ENCODE measurements around the gene PTPRE. TPM values are rescaled to one million over a fixed set of nuclear protein-coding genes. Genes with fewer than 3 reads are reported as not detected.
A peak's percentile ranks its signal among the peaks of the same experiment; 100 is the strongest.

PTPRE gene
- total RNA-seq, 1 experiment from 2014 or later: 0.69 TPM

DNA sequence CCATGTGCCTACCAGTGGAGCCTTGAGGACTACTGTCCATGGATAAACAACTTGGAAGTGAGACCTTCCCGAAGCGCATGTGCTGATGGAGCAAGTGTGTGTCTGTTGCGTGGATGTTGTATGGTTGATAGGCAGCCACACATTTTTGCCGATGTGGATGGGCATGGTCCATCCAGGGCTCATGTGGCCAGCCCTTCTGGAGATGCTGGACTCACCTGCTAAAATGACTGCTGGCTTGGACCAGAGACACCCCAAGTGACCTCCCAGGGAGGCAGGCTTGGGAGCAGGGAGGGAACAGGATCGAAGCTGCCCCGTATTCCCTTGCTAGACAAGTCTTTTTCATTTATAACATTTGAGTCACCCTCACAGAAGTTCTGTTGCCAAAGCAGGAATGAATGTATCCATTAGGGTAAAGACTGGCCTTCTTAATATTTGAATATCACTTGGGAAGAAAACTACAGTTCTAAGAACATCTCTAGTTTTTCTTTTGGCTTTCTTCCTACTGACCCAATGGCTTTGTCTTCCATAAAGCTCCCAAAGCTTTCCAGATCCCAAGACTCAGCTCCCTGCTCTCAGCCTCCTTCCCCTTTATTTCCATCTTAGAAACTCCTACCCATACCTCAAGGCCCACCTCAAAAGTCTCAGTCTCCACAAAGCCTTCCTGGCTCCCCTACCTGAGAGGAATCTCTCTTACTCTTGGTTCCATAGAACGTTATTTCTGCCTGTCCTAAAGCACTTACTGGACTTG is 3.0 kb downstream of the PTPRE start:
- Histone ChIP-seq H3K27me3 (ENCODE audit: control insufficient read depth, insufficient read depth, low read length) (peaks cover 21% of the 10 kb centered on the region), H3K4me3 (ENCODE audit: insufficient read depth, low read depth, low read length) (no peak overlapping the region), H3K36me3 (replicated peaks; ENCODE audit: control insufficient read depth, insufficient read depth, low read length) (no peaks in the 10 kb centered on the region)
- no peak for DNase-seq

DNA sequence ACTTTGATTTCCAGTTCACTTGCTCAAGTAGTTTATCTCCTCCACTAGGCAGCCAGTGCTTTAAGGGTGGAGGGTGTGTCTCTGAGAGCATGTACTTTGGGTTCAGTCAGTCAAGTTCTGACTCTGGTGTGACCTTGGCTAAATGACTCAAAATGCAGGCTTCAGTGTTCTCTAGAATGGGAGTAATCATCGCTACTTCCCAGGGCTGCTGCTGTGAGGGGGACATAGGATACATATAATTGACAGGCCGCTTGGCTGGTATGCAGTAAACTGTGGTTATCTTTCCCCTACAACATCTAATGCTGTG is 3.5 kb downstream of the PTPRE start:
- no peaks in the 10 kb centered on the region for H3K36me3 ChIP-seq (replicated peaks; ENCODE audit: control insufficient read depth, insufficient read depth, low read length)
- H3K4me3 ChIP-seq (ENCODE audit: insufficient read depth, low read depth, low read length): no peak overlapping the region
- DNase-seq: no peak
- H3K27me3 ChIP-seq (ENCODE audit: control insufficient read depth, insufficient read depth, low read length): peaks cover 21% of the 10 kb centered on the region

DNA sequence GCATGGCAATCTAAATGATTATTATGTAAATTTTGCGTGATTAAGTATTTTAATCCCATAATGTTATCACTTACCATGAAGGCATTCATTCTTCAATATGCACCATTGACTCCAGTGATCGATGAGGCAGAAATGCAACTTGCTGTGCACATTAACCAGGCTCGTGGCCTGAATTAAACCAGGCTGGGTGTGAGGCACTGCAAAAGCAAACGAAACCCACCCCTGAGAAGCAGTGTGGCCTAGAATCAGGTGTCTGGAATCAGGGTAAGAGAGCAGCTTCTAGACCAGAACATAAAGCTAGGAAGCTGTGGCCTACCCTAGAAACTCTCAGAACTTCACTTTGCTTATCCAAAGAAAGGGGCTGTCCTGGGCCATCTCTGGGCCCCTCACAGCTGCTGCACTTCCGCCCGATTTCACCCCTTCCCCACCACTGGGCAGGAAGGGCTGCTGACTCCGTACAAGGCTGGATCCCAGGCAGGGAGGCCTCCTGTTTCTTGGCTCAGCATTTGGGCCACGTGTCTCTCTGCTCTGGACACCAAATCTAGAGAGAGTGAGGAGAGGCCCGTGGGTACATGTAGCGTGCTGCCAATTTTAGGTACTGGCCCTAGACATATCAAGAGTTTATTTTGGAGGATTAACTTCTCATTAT is 4.4 kb downstream of the PTPRE start:
- DNase-seq: no peak
- no peaks in the 10 kb centered on the region for H3K36me3 ChIP-seq (replicated peaks; ENCODE audit: control insufficient read depth, insufficient read depth, low read length)
- peaks cover 20% of the 10 kb centered on the region for H3K27me3 ChIP-seq (ENCODE audit: control insufficient read depth, insufficient read depth, low read length)
- no peak overlapping the region for H3K4me3 ChIP-seq (ENCODE audit: insufficient read depth, low read depth, low read length)

DNA sequence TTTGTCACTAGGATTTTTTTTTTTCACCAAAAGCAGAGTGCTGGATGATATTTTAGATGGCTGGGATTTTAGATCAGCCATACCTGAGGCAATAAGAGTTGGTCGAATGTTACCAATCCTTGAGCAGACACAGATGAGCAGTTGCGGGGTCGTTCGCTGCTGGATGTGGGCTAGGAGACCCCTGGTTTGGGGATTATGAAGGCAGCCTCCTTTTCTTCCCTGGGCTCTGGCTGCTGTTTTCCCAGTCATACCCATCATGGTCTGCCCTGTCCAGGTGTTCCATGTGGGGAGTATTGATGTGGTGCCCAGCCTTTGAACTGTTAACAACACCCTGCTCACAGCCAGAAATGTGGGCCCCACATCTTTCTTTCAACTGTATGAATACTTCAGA is 5.0 kb downstream of the PTPRE start:
- Histone ChIP-seq H3K4me3 (ENCODE audit: insufficient read depth, low read depth, low read length) (no peak overlapping the region), H3K36me3 (replicated peaks; ENCODE audit: control insufficient read depth, insufficient read depth, low read length) (no peaks in the 10 kb centered on the region), H3K27me3 (ENCODE audit: control insufficient read depth, insufficient read depth, low read length) (peaks cover 18% of the 10 kb centered on the region)
- no peak for DNase-seq

DNA sequence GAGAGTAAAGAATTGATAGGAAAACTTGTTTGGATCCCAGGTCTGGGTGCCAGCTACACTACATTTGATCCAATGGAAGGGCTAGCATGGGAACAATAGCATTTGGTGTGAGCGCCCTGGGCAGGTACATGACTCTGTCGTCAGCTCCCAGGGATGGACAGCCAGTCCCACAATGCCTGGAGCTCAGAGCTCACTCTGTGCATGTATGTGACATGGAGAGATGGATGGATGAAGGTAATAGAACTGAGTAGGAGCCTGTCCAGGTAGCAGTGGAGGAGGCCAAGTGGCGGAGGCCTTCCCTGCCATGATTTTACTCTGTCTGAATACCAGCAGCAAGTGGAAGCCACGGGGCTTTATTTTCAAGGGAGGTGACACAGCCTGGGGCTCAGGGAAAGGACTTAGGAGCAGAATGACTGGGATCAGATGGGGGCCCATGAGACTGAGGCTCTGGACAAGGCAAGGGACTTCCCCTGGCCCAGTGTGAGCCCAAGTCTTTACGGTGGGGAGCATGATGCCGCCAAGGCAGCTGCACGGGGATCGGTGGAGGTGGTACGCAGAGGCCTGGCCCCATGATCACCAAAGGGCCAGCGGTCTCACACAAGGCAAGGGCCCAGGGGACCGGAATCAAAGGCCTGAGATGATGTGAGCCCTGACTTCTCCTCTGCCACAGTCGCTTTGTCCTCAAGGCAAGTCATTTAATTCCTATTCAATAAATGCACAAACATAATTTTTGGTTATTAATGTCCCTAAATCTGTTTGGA is 5.9 kb downstream of the PTPRE start:
- H3K4me3 ChIP-seq (ENCODE audit: insufficient read depth, low read depth, low read length): no peak overlapping the region
- H3K27me3 ChIP-seq (ENCODE audit: control insufficient read depth, insufficient read depth, low read length): peaks cover 9% of the 10 kb centered on the region
- no peak for DNase-seq
- no peaks in the 10 kb centered on the region for H3K36me3 ChIP-seq (replicated peaks; ENCODE audit: control insufficient read depth, insufficient read depth, low read length)

DNA sequence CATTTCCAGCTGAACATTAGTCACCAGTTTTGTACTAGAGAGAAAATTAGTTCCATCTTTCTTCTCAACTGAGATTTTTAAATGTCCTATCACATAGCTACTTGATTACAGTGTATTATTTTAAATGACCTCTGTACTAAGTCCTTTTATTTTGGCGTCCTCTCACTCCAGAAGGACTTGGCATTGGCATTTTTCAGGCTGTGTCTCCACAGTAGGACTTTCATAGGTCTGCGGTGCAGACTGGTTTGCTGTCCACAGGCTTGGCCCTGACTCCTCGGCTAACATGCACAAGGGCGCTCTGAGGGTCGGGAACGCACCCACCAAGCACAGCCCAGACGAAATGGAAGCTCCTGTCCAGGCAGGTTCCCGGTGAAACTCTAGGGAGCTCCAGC is 6.5 kb downstream of the PTPRE start:
- H3K27me3 ChIP-seq (ENCODE audit: control insufficient read depth, insufficient read depth, low read length): peaks cover 4% of the 10 kb centered on the region
- H3K4me3 ChIP-seq (ENCODE audit: insufficient read depth, low read depth, low read length): no peak overlapping the region
- H3K36me3 ChIP-seq (replicated peaks; ENCODE audit: control insufficient read depth, insufficient read depth, low read length): no peaks in the 10 kb centered on the region
- DNase-seq: no peak

DNA sequence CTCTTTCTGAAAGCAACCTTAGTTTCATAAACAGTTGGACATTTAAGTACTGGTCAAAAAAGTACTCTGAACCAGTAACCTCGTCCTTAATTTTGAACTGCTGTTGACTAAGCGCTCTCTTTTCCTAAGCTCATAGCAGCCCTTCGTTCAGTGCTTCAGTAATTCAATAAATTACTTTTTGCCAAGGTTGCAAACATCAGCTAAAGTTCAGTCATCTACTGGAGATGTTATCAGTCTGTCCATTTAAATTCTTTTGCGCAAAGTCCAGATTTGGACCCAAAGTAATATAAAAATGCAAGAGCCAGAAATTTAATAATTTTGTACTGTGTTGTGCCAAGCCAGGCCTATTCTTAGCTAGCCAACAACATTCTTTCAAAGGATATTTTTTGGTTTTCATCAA is 8.4 kb downstream of the PTPRE start:
- DNase-seq: no peak
- Histone ChIP-seq H3K27me3 (ENCODE audit: control insufficient read depth, insufficient read depth, low read length) (no peaks in the 10 kb centered on the region), H3K4me3 (ENCODE audit: insufficient read depth, low read depth, low read length) (no peak overlapping the region), H3K36me3 (replicated peaks; ENCODE audit: control insufficient read depth, insufficient read depth, low read length) (no peaks in the 10 kb centered on the region)

DNA sequence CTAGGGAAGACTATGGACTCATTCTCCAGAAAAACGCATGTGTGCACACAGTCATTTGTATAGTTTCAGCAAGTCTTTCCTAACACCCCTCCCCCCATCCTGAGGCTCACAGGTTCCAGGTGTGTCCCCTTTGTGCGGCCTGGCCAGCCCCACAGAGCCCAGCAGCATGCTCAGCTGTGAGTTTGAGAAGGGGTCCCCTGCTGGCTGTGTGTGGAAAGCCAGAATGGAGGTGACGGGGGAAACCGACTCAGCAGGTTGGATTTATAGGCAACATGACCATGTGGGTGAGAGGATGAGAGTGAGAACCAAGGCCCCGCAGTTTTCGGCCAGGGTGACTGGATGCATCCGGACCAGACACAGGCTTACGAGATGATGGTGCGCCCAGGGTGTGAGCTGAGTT is 9.9 kb downstream of the PTPRE start:
- Histone ChIP-seq H3K36me3 (replicated peaks; ENCODE audit: control insufficient read depth, insufficient read depth, low read length) (no peaks in the 10 kb centered on the region), H3K4me3 (ENCODE audit: insufficient read depth, low read depth, low read length) (no peak overlapping the region), H3K27me3 (ENCODE audit: control insufficient read depth, insufficient read depth, low read length) (no peaks in the 10 kb centered on the region)
- peak; percentile 55 for DNase-seq

DNA sequence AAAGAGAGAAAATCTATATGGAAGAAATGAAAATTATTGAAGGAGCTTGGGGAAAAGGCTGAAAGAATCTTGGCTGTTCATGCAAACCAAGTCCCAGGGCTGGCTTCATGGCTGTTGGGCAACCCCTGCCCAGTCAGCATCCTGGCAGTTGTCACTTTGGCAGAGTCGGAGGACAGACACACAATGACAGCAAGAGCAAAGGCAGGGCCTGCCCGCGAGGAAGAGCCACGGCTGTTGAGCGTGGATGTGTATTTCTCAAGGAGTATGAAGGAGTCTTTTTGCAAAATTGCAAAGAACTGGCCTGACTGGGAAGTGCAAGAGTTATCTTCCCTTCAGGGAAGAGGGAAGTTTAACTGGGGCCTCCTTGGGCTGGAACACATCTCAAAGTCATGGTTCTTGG is 11.7 kb downstream of the PTPRE start:
- H3K4me3 ChIP-seq (ENCODE audit: insufficient read depth, low read depth, low read length): no peak overlapping the region
- no peaks in the 10 kb centered on the region for H3K27me3 ChIP-seq (ENCODE audit: control insufficient read depth, insufficient read depth, low read length)
- H3K36me3 ChIP-seq (replicated peaks; ENCODE audit: control insufficient read depth, insufficient read depth, low read length): no peaks in the 10 kb centered on the region
- no peak for DNase-seq

DNA sequence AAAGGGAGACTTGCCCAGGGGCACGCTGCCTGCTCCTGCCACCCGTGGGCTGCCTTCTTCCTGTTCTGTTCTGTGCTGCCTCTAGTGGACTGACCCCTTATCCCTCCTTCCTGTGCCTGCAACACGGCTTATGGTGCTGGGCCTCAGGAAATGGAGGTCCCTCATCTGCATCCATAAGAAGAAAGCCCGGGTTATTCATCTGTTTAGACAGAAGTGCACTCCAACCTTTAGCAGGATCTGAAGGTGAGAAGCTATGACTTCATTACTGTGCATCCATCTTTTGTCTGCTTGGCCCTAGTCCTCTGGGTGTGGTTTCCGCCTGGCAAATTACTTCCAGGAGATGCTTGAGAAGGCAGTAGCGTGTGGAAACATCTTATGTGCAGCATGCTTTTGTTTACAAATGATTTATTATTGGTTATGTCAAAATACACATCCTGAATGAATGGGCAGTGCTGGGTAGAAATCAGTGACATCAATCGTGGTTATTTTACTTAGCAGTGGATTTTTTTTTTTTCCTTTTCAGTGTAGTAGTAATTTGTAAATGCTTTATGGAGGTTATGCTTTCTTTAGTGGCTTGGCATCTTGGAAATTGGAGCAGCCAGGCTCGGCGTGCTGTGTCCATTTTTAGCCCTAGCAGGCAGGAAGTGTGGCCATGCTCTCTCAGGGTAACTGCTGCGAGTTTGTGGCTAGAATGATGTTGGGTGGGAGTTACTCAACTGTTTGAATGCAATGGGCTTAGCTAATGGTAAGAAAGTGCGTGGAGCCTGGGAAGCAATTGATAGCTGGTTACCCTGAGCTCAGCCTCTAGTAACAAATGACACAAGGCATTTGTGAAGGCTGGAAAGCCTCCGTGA is 12.7 kb downstream of the PTPRE start:
- Histone ChIP-seq H3K36me3 (replicated peaks; ENCODE audit: control insufficient read depth, insufficient read depth, low read length) (no peaks in the 10 kb centered on the region), H3K4me3 (ENCODE audit: insufficient read depth, low read depth, low read length) (no peak overlapping the region), H3K27me3 (ENCODE audit: control insufficient read depth, insufficient read depth, low read length) (no peaks in the 10 kb centered on the region)
- peak; percentile 73 for DNase-seq

DNA sequence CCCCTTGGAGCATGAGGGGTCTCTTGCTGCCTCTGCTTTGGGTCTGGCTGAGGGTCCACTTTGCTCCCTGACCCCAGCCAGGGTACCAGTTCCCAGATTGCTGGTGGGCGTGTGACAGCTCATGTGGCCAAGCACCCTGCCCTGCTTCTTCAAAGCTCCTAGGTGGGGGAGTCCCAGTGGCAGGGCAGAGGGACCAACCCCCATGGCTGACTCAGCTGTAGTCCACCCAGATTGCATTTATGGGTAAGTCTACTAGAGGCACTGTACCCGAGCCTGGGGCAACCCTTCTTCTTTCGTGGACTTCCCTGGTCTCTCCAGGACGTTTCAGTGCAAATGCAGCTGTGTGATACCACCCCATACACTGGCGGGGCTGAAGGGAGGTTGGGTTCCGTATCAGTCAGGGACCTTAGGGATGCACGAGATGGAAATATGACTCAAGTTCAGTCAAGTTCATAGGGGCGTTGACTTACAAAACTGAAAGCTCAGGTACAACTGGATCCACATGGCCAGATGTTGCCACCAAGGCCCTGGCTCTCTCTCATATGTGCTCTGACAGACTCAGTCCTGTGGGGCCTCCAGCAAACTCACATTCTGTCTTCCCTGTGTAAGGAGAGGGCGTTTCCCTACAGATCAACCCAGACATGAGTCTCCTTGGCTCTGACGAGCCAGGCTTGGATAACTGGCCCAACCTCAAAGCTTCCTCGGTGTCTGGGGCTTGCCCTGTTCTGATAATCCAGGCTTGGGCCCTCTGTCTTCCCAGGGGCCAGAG is 13.6 kb downstream of the PTPRE start:
- DNase-seq: no peak
- Histone ChIP-seq H3K27me3 (ENCODE audit: control insufficient read depth, insufficient read depth, low read length) (no peaks in the 10 kb centered on the region), H3K4me3 (ENCODE audit: insufficient read depth, low read depth, low read length) (no peak overlapping the region), H3K36me3 (replicated peaks; ENCODE audit: control insufficient read depth, insufficient read depth, low read length) (no peaks in the 10 kb centered on the region)

DNA sequence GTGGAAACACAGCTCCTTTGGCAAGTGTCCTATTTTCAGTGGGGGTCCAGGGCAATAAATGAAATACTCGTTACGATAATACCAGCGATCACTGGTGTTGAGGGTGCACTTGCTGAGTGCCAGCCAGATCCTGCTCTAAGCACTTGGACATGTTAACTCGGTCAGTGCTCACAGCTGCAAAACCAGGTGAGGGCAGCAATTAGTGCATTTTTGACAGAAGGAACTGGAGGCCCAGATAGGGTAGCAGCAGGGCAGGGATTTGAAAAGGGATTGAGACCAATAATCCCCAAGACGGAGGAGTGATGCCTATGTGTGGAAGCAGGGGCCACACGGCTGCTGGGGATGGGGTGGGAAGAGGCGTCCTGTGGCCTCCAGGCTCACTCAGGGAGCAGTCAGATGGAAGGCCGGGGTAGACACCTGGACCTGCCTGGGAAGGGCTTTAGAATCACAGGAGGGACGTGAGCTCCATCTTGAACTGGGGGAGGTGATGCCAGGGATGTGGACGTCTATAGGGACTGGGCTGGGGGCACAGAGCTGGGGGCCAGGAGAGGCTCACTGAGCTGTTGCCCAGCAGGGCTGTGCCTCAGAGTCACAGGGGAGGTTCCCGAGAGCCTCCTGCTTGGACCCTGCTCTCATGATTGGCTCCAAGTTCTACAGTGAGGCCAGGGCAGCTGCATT is 14.3 kb downstream of the PTPRE start:
- no peaks in the 10 kb centered on the region for H3K27me3 ChIP-seq (ENCODE audit: control insufficient read depth, insufficient read depth, low read length)
- H3K4me3 ChIP-seq (ENCODE audit: insufficient read depth, low read depth, low read length): no peak overlapping the region
- no peak for DNase-seq
- H3K36me3 ChIP-seq (replicated peaks; ENCODE audit: control insufficient read depth, insufficient read depth, low read length): no peaks in the 10 kb centered on the region

DNA sequence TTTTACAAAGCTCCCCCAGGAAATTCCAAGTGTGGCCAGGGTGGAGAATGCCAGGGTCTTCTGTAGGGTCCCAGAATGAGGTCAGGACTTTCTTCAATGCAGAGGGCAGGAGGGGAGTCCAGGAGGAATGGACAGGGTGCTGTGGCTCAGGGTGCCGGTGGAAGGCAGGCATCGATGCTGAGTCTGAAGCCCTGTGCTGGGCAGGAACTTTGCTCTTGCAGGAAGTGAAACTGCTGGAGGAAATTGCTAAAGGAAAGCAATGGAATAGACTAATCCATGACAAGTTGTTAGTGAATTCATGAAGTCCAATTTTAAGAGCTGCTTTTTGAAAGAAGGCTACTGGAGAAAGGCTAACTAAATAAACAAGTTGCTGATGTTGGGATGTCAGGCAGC is 14.8 kb downstream of the PTPRE start:
- Histone ChIP-seq H3K4me3 (ENCODE audit: insufficient read depth, low read depth, low read length) (no peak overlapping the region), H3K27me3 (ENCODE audit: control insufficient read depth, insufficient read depth, low read length) (no peaks in the 10 kb centered on the region), H3K36me3 (replicated peaks; ENCODE audit: control insufficient read depth, insufficient read depth, low read length) (no peaks in the 10 kb centered on the region)
- DNase-seq: no peak

All from H7 (cell line).